ENCODE measurements around the gene RPS19. TPM values are rescaled to one million over a fixed set of nuclear protein-coding genes. Genes with fewer than 3 reads are reported as not detected.

RPS19 gene
- total and polyA plus RNA-seq, 10 of the 15 experiments (the other 5 are each of a cell fraction or from before 2014, with no cell fraction given) = 2,615 to 5,578 (median 4,127) TPM

GRCh38 chr19:41883821-41884733 lies 24.0 kb downstream of the RPS19 start:
- BruUV-seq (replicated peaks) = no TSS peak
- intact Hi-C loops (cut with micrococcal nuclease; ENCODE audit: unreplicated experiment) = loop anchor here (2.0 kb wide), 1 partner anchor 61 kb away; no protein-coding TSS in a partner anchor
- DNase-seq (ENCODE audit: low read depth, low spot score) = peak; percentile 86
- TF ChIP-seq EED (IDR thresholded peaks at IDR 0.05; ENCODE audit: low read depth) (no peak), MYC (IDR thresholded peaks at IDR 0.05; ENCODE audit: insufficient read depth, insufficient read length, insufficient replicate concordance, low read length, severe bottlenecking) (no peak), SP1 (IDR thresholded peaks at IDR 0.05; ENCODE audit: low read depth, low read length) (peak; percentile 7), NFXL1 (IDR thresholded peaks at IDR 0.05; ENCODE audit: borderline replicate concordance) (no peak), SUPT20H (IDR thresholded peaks at IDR 0.05; ENCODE audit: borderline replicate concordance, control insufficient read depth, low read depth, low read length) (no peak), TCF3 (IDR thresholded peaks at IDR 0.05; ENCODE audit: borderline replicate concordance, insufficient read depth, low read depth, low read length) (peak; percentile 70; the same call in 1 of the 2 replicates), TCF7 (IDR thresholded peaks at IDR 0.05; ENCODE audit: borderline replicate concordance) (no peak), ZNF24 (IDR thresholded peaks at IDR 0.05) (peak; percentile 92), PAX8 (IDR thresholded peaks at IDR 0.05) (no peak), TARDBP (IDR thresholded peaks at IDR 0.05; ENCODE audit: borderline replicate concordance) (peak; percentile 91), MAX (IDR thresholded peaks at IDR 0.05; ENCODE audit: low read depth, low read length) (peak; percentile 82), GATAD2B (conservative IDR thresholded peaks at IDR 0.05; ENCODE audit: low read depth) (peak; percentile 73), ATF3 (IDR thresholded peaks at IDR 0.05; ENCODE audit: borderline replicate concordance, extremely low read depth, low read depth, low read length) (no peak), NR2C1 (IDR thresholded peaks at IDR 0.05) (peak; percentile 93), IRF3 (IDR thresholded peaks at IDR 0.05) (no peak), BCL11A (IDR thresholded peaks at IDR 0.05; ENCODE audit: low read depth, low read length) (peak; percentile 24; the same call in 1 of the 2 replicates), CREB1 (IDR thresholded peaks at IDR 0.05; ENCODE audit: low read depth) (peak; percentile 70; the same call in 1 of the 2 replicates), KDM1A (IDR thresholded peaks at IDR 0.05; ENCODE audit: borderline replicate concordance) (no peak), IKZF2 (IDR thresholded peaks at IDR 0.05) (peak; percentile 49 to 78; a peak in 3 of 4 replicates), SREBF1 (IDR thresholded peaks at IDR 0.05; ENCODE audit: low read length) (no peak), PAX5 (IDR thresholded peaks at IDR 0.05; ENCODE audit: borderline replicate concordance, low read depth, low read length) (peak; percentile 65; the same call in 1 of the 2 replicates), BACH1 (IDR thresholded peaks at IDR 0.05; ENCODE audit: borderline replicate concordance) (peak; percentile 80; the same call in 1 of the 2 replicates), CBX5 (IDR thresholded peaks at IDR 0.05; ENCODE audit: low read depth) (0 out of 2 replicates have a peak, but pooled peaks have one; percentile 24)

More at GRCh38 chr19:41883821-41884733, 24.0 kb downstream of the RPS19 start:
- H3K4me3 ChIP-seq = peak overlapping the region; percentile 89
- peak overlapping the region; percentile 73 for H3K9ac ChIP-seq (ENCODE audit: control insufficient read depth, insufficient read depth, low read length)
- ChIA-PET POLR2A (interaction anchor here (0.7 to 6.9 kb wide), 5 partner anchors 12 to 61 kb away, joined by 3 to 90 read pairs (median 8); partner anchors contain the start of gene RPS19), SMC1A (ENCODE audit: uncharacterized antibody, unreplicated experiment) (interaction anchor here (0.7 to 3.6 kb wide), 5 partner anchors 7 to 25 kb away, joined by 3 to 37 read pairs (median 5); partner anchors contain the start of genes CD79A and RPS19), RAD21 (ENCODE audit: unreplicated experiment) (interaction anchor here (3.7 to 7.1 kb wide), 2 partner anchors 10 to 61 kb away, joined by 28 to 120 read pairs; partner anchors contain the start of gene CD79A), CTCF (interaction anchor here (1.2 to 10.8 kb wide), 5 partner anchors 10 to 61 kb away, joined by 3 to 136 read pairs (median 15); partner anchors contain the start of genes CD79A and RPS19)
- H3K79me2 ChIP-seq (ENCODE audit: control insufficient read depth, insufficient read depth, low read length) = peaks cover 67% of the 10 kb centered on the region
- H3K9me3 ChIP-seq (replicated peaks; ENCODE audit: control insufficient read depth, insufficient read depth, low read length) = no peaks in the 10 kb centered on the region
- H3K36me3 ChIP-seq (ENCODE audit: control insufficient read depth in 2 of 2, insufficient read depth in 2 of 2, low read length in 1 of 2) = peaks cover 7 to 10% of the 10 kb centered on the region in 2 experiments; a peak in 3 of 4 replicates
- peak; percentile 78 for FAIRE-seq
- peak overlapping the region; percentile 87 for H3K27ac ChIP-seq (ENCODE audit: control insufficient read depth, insufficient read depth)
- no peaks in the 10 kb centered on the region for H4K20me1 ChIP-seq (ENCODE audit: control insufficient read depth, insufficient read depth)
- H3K27me3 ChIP-seq (replicated peaks in 1 of 2; ENCODE audit: control insufficient read depth in 2 of 2, insufficient read depth in 2 of 2, low read length in 1 of 2) = no peaks in the 10 kb centered on the region
- WGBS (ENCODE audit: insufficient coverage, insufficient replicate concordance, low lambda C conversion rate, missing lambda C conversion rate) = under 1% methylated on average over 53 of the region's 66 CpGs
- in situ Hi-C loops (cut with MboI) = no loop called here
- H3K4me1 ChIP-seq (ENCODE audit: control insufficient read depth, insufficient read depth, low read length) = peaks cover 30% of the 10 kb centered on the region
- ATAC-seq = peak; percentile 87
- peak overlapping the region; percentile 21 for H2AFZ ChIP-seq (ENCODE audit: control insufficient read depth, low read depth, low read length)
- peak overlapping the region; percentile 90 for H3K4me2 ChIP-seq (ENCODE audit: control insufficient read depth, insufficient read depth)

All from GM12878 (cell line).